Sigmoid colon (tissue), 7 donors: ENCODE data around the gene CDK11B. TPM values are rescaled to one million over a fixed set of nuclear protein-coding genes. Genes with fewer than 3 reads are reported as not detected.
A peak's percentile ranks its signal among the peaks of the same experiment; 100 is the strongest.

Experiments
- DNase-seq: peaks from one replicate; pipeline ENCODE4 v3.0.0-alpha.2; 2019
- H3K27ac ChIP-seq, 4 donors: fragments of 200-600 bp; sonication (generic); one replicate each; pipeline ENCODE4 v1.5.1; 2016 to 2019; ENCODE audit warnings: mild to moderate bottlenecking in 1 of 4
- H3K27me3 ChIP-seq, 3 donors: fragments of 200-600 bp; sonication (generic); one replicate each; pipeline ENCODE4 v1.5.1; 2019; ENCODE audit warnings: mild to moderate bottlenecking in 1 of 3
- H3K36me3 ChIP-seq, 4 donors: fragments of 200-600 bp; sonication (generic); one replicate each; pipeline ENCODE4 v1.5.1; 2016 to 2019
- H3K4me1 ChIP-seq, 4 donors: fragments of 200-600 bp; sonication (generic); one replicate each; pipeline ENCODE4 v1.5.1; 2017 to 2019
- H3K4me3 ChIP-seq, 4 donors: fragments of 200-600 bp; sonication (generic); one replicate each; pipeline ENCODE4 v1.5.1; 2017 to 2019; ENCODE audit warnings: mild to moderate bottlenecking in 2 of 4, moderate library complexity in 1 of 4
- H3K9me3 ChIP-seq, 4 donors: fragments of 200-600 bp in 3 of 4; sonication (generic) in 3 of 4; one replicate each; pipeline versions ENCODE4 v1.5.1 to v1.6.1; 2013 to 2019
- EP300 ChIP-seq, 4 donors: sonication (generic); formaldehyde crosslinking; IDR thresholded peaks; one replicate each; pipeline ENCODE4 v1.6.1; 2017; ENCODE audit warnings: antibody characterized with exemption in 4 of 4
- POLR2A ChIP-seq, 2 donors: fragments of 450-650 bp; IDR thresholded peaks; one replicate each; pipeline ENCODE4 v1.6.1; 2016; ENCODE audit warnings: antibody characterized with exemption in 2 of 2, mild to moderate bottlenecking in 2 of 2, moderate library complexity in 2 of 2
- POLR2AphosphoS5 ChIP-seq, 4 donors: sonication (generic); formaldehyde crosslinking; IDR thresholded peaks; one replicate each; pipeline ENCODE4 v1.6.1; 2017; ENCODE audit warnings: antibody characterized with exemption in 4 of 4
- WGBS, 2 donors: extraction: QIAGEN DNeasy Blood & Tissue Kit; methylation state at CpG; one replicate each; pipeline ENCODE4 v1.1.7; 2013; 5-methylcytosine and 5-hydroxymethylcytosine counted together
- intact Hi-C: fragments of 100-400 bp; cut with DNase I; formaldehyde crosslinking; loops from one replicate; pipeline ENCODE4 v1.15.1; 2023
- polyA plus RNA-seq, 3 donors: library from polyadenylated mRNA; stranded (reverse); fragments of 200-250 nt; gene quantifications; one replicate each; pipeline ENCODE4 v1.2.3, GENCODE V29; 2013
- total RNA-seq, 4 donors: library from RNA; depleted of rRNA; stranded (reverse); fragments of >200 nt; gene quantifications; one replicate each; pipeline ENCODE4 v1.1.0, GENCODE V29; 2016
- TF ChIP-seq, protein P1 (sequence below), 4 experiments: fragments of 450-650 bp in 3 of 4; fragments of 200-600 bp in 1 of 4; IDR thresholded peaks; one replicate each; pipeline ENCODE4 v1.5.1; 2016 to 2019; ENCODE audit warnings: antibody characterized with exemption in 4 of 4, mild to moderate bottlenecking in 3 of 4, moderate library complexity in 2 of 4
- donor health status: healthy with polysubstance abuse.
- donor health status: Bipolar disorder and iron deficiency.
- donor health status: healthy.

The CDK11B gene
- total and polyA plus RNA-seq, 7 donors: 23.9 to 51.0 (median 30.5) TPM

GRCh38 chr1:1631782-1632420, 26.9 kb downstream of the CDK11B start, which contains the start of gene MMP23B:
Gene MMP23B, plus strand, starts transcription at chr1:1632173. Its CDS starts 46 bp downstream, at chr1:1632219.
- 3% methylated on average over 48 of the region's 48 CpGs for WGBS, 2 donors
- DNase-seq: peak; percentile 69
- no peaks in the 10 kb centered on the region for H3K9me3 ChIP-seq
- intact Hi-C loops: no loop called here
- peaks cover 4 to 31% (median 16%) of the 10 kb centered on the region in 4 donors for H3K36me3 ChIP-seq
- peaks cover 0 to 25% (median 20%) of the 10 kb centered on the region in 4 donors for H3K4me1 ChIP-seq
- TF ChIP-seq, protein P1, sequence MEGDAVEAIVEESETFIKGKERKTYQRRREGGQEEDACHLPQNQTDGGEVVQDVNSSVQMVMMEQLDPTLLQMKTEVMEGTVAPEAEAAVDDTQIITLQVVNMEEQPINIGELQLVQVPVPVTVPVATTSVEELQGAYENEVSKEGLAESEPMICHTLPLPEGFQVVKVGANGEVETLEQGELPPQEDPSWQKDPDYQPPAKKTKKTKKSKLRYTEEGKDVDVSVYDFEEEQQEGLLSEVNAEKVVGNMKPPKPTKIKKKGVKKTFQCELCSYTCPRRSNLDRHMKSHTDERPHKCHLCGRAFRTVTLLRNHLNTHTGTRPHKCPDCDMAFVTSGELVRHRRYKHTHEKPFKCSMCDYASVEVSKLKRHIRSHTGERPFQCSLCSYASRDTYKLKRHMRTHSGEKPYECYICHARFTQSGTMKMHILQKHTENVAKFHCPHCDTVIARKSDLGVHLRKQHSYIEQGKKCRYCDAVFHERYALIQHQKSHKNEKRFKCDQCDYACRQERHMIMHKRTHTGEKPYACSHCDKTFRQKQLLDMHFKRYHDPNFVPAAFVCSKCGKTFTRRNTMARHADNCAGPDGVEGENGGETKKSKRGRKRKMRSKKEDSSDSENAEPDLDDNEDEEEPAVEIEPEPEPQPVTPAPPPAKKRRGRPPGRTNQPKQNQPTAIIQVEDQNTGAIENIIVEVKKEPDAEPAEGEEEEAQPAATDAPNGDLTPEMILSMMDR (IDR thresholded peaks at IDR 0.05): no peak
- TF ChIP-seq EP300 (IDR thresholded peaks at IDR 0.05) (no peak), POLR2AphosphoS5 (IDR thresholded peaks at IDR 0.05) (no peak), POLR2A (IDR thresholded peaks at IDR 0.05) (no peak)
- H3K27me3 ChIP-seq: peaks cover 17 to 40% (median 36%) of the 10 kb centered on the region in 3 donors
- H3K4me3 ChIP-seq: peak within 1 kb of the TSS in 3 of 4 donors; percentile 20 to 46 (median 36)
- peak within 1 kb of the TSS; percentile 70 to 85 (median 74) for H3K27ac ChIP-seq

- H3K27ac ChIP-seq: peak overlapping the region; percentile 70 to 85 (median 74)
- peak; percentile 89 for DNase-seq
- TF ChIP-seq POLR2AphosphoS5 (IDR thresholded peaks at IDR 0.05): peak in 3 of 4 donors; percentile 19 to 49 (median 39)
- TF ChIP-seq, protein P1 (IDR thresholded peaks at IDR 0.05): no peak
- 8 to 9% methylated on average over 79 of the region's 79 CpGs for WGBS, 2 donors
- intact Hi-C loops: no loop called here
- H3K4me1 ChIP-seq: peaks cover 0 to 25% (median 20%) of the 10 kb centered on the region in 4 donors
- peak overlapping the region in 3 of 4 donors; percentile 28 to 46 (median 36) for H3K4me3 ChIP-seq
- peaks cover 0 to 29% (median 10%) of the 10 kb centered on the region in 4 donors for H3K36me3 ChIP-seq
- peaks cover 17 to 40% (median 36%) of the 10 kb centered on the region in 3 donors for H3K27me3 ChIP-seq
- no peaks in the 10 kb centered on the region for H3K9me3 ChIP-seq
These were observed 27.6 kb downstream of the CDK11B start for GRCh38 chr1:1630965-1631781.

DNA sequence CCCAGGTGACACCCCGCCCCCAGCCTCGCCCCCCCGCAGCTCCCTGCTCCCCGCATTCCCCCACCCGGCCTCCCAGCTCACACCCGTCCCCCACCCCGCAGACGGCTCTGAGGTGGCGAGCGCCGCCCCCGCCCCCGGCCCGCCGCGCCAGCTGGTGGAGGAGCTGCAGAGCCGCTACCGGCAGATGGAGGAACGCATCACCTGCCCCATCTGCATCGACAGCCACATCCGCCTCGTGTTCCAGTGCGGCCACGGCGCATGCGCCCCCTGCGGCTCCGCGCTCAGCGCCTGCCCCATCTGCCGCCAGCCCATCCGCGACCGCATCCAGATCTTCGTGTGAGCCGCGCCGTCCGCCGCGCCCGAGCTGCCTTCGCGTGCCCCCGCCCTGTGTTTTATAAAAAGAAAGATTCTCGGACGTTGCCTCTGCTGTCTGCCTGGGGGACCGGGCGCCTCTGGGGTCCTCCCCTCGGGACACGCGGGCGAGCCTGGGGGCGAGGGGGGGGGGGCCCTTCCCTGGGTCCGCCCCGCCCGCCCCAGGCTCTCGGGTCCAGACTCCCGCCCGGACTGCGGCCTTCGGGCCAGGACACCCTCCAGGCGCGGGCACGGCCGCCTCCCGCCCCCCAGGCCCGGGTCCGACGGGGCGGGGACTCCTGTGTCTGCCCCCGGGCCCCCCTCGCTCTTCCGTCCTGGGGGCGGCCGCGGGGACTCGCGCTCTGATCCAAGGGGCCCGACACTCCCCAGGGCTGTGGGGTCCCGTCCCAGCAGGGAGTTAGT, 28.4 kb downstream of the CDK11B start:
- DNase-seq: peak; percentile 89
- intact Hi-C loops: no loop called here
- Histone ChIP-seq H3K27ac (peak overlapping the region; percentile 70 to 85 (median 74)), H3K4me1 (peaks cover 0 to 25% (median 20%) of the 10 kb centered on the region in 4 donors), H3K27me3 (peaks cover 17 to 40% (median 36%) of the 10 kb centered on the region in 3 donors), H3K4me3 (peak overlapping the region in 3 of 4 donors; percentile 28 to 46 (median 36)), H3K36me3 (peaks cover 0 to 29% (median 10%) of the 10 kb centered on the region in 4 donors), H3K9me3 (no peaks in the 10 kb centered on the region)
- WGBS, 2 donors: 6 to 10% methylated on average over 81 of the region's 81 CpGs
- TF ChIP-seq POLR2A (IDR thresholded peaks at IDR 0.05) (no peak), POLR2AphosphoS5 (IDR thresholded peaks at IDR 0.05) (peak in 3 of 4 donors; percentile 40 to 45 (median 40))

DNA sequence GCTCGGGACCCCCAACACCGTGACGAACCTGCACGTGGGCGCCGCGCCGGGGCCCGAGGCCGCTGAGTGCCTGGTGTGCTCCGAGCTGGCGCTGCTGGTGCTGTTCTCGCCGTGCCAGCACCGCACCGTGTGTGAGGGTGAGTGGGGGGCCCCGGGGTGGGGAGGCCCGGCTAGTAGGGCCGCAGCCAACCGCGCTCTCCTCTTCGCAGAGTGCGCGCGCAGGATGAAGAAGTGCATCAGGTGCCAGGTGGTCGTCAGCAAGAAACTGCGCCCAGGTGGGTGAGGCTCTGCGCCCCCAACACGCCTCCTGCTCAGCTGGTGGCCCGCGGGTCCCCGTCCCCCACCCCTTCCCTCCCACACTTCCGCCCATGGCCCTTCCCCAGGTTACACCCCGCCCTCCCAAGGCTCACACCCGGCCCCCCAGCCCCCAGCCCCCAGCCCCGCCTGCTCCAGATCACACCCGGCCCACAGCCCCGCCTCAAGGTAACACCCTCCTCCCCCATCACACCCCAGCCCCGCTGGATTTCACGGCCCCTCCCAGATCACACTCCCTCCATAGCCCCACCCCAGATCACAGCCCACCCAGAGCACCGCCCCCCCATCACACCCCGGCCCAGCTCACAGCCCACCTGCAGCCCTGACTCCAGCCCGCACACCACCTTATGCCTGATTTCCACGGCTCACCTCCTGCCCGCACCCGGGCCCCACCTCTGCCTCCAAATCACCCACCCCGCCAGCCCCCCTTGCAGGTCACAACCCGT, 29.2 kb downstream of the CDK11B start:
- TF ChIP-seq POLR2A (IDR thresholded peaks at IDR 0.05) (no peak), EP300 (IDR thresholded peaks at IDR 0.05) (no peak), POLR2AphosphoS5 (IDR thresholded peaks at IDR 0.05) (no peak)
- TF ChIP-seq, protein P1 (IDR thresholded peaks at IDR 0.05): no peak
- Histone ChIP-seq H3K9me3 (no peaks in the 10 kb centered on the region), H3K27me3 (peaks cover 17 to 40% (median 36%) of the 10 kb centered on the region in 3 donors), H3K27ac (peak overlapping the region in 1 of 4 donors; percentile 78), H3K4me1 (peaks cover 0 to 25% (median 20%) of the 10 kb centered on the region in 4 donors), H3K36me3 (peaks cover 0 to 34% (median 10%) of the 10 kb centered on the region in 4 donors), H3K4me3 (no peak overlapping the region)
- 42 to 73% methylated on average over 48 of the region's 48 CpGs for WGBS, 2 donors
- DNase-seq: peak; percentile 71
- intact Hi-C loops: no loop called here
